GM18499 (cell line): ENCODE results near the gene AFAP1L1.

Source experiments
- ATAC-seq: cut with Tn5 transposase; IDR thresholded peaks from one replicate; pipeline ENCODE4 v1.9.1; 2021; ENCODE audit warnings: moderate number of reproducible peaks; ENCODE audit not compliant: insufficient read depth, unreplicated experiment

Gene AFAP1L1

DNA sequence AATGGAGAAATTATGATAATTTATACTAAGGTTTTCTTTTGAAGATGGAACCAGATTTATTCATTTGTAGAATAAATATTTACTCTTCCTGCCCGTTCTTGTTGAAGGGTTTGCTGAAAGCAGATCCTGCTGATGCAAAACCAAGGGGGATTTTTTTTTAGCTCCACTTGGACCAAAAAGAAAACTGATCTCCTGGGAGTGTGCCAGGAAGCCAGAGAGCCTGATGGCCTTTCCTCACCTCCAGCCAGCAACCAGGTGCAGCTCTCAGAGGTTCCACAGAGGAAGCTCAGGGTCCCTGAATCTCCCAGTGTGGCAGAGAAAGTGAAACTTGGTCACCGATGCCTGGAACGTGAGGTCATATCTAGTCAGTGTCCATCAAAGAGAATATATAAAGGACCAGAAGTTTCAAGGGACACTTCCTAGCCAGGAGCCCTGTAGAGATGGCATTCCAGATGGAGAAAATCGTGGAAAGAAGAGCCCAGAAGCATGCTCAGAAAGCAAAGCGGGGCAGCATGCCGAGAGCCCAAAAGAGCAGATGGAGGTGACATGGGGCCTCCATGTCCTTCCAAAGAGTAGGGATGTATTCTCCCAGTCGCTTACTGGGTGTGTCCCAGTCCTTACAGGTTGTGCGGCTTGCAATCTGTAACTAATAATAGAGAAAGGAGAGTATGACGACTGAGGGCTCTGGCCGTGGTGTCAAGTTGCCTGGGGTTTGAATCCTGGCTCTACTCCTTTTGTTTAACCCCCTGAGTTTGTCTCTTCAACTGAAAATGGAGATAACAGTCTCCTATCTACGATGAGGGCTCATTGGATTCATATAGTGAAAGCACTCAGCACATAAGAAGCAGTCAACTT is 12.2 kb downstream of the AFAP1L1 start:
- no peak for ATAC-seq

DNA sequence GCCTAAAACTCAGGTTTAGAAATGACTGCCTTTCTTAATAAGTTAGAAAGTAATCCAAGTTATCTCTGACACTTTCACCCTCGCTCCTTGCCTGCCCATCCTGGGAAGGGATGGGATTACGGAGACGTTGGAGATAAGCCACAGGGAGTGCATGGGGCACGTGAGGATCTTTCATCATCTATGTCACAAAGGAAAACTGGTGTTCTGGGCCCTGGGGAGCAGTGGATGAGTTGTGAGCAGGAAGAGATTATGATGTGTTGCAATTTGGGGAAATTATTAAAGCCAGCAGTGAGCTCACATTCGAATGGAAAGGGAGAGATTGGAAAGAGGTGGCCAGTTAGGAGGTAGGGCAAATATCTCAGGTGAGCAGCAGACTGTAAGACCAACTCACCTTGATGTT is 12.8 kb downstream of the AFAP1L1 start:
- no peak for ATAC-seq

- no peak for ATAC-seq
Measured at GRCh38 chr5:149285153-149285552, 13.5 kb downstream of the AFAP1L1 start.

GRCh38 chr5:149288436-149288835 is 16.8 kb downstream of the AFAP1L1 start:
- no peak for ATAC-seq

DNA sequence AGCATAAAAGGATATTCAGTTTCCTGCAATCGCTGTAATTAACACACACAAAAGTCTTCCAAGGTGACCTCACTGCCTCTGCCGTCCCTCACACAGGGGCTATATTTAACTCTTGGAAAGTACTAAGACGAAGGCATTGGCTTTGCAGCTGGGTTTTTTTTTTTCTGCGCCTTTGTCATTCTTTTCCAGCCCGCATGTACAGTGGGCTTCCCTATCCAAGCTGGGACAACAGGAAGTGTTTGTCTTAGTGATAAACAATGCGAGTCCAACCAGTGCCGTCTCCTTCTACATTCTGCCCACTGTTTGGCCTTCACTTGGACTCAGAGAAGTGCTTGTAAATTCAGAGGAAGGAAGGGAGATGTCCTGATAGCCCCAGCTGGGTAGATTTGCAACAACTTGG is 17.6 kb downstream of the AFAP1L1 start:
- ATAC-seq, result no peak

DNA sequence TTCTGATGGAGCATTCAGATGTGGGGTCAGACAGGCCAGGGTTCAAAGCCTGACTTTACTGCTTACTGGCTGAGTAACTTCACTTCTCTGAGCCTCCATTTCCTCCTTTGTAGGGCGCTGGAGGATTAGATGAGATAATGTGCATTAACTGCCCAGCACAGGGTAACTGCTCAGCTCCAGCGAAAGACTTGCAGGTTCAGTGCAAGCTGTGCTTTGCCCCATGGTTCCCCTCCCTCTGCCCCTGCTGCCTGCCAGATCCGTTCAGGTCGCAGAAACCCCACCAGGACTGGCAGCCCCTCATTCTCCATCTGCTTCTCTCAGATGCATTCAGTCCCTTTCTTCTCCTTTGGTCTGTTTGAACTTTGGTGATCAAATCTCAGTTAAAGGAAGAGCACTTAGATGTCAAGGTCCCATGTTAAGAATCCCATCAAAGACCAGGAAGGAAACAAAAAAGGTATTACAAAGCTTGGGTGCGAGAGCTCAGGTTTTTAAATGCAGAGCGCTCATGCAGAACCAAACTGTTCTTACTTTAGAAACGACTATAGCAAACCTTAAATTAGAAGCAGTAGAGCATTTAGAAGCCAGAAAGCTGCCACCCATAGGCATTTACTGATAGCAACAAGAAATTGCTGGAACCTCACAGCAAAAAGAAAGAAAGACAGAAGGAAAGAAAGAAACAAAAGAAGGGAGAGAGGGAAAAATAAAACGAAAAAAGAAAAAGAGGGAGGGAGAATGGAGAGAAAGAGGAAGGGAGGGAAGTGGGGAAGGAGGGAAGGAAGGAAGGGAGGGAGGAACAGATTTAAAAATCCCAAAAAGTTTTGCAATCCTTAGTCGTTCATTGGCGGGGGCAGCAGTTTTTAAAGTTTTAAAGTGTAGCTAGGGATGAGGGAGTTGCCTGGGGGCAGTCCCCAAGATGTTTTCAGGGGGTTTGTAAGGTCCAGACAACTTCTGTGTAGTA is 23.5 kb downstream of the AFAP1L1 start:
- no peak for ATAC-seq

DNA sequence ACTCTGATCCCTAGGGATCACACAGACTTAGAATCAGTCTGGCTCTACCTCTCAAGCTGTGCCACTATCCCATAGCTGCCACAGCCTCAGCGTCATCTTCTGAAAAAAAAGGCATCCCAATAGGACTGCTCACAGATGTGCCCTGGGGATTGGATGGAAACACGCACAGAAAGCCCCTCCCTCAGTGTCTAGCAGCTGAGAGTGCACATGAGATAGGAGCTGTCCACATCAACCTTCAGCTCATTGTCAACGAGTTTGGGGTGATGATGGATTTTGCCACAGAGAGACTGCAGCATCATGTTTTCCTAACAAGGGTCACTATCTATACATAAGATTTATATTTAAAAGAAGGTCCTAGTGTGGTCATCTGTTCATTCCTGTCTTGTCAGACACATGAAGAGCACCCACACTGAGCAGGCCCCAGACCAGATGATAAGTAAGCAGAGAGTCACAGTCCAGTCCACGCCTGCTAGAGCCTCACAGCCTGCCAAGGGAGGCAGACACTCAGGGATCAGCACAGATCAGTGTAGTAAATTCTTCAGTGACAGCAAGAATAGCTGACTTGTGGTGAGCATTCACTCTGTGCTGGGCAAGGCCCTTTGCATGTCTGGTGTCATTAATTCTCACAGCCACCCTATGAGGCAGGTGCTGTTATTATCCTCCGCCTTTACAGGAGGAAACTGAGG is 25.8 kb downstream of the AFAP1L1 start:
- ATAC-seq, result no peak

DNA sequence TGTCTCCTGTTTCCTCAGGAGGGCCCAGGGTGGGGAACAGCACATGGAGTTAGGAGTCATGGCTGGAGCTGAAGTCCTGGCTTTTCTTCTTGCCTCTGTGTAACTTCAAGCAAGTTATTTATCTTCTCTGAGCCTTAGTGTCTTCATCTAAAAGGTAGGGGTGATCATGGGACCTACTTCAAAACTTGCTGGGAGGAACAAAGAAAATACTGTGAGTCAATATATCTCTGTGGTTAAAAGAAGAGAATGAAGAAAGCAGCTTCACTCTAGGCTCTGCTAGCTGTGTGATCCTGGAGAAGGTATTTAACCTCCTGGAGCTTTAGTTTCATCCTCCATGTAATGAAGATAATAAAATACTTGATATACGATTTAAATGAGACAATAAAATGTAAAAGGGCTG is 26.5 kb downstream of the AFAP1L1 start:
- ATAC-seq, result no peak

DNA sequence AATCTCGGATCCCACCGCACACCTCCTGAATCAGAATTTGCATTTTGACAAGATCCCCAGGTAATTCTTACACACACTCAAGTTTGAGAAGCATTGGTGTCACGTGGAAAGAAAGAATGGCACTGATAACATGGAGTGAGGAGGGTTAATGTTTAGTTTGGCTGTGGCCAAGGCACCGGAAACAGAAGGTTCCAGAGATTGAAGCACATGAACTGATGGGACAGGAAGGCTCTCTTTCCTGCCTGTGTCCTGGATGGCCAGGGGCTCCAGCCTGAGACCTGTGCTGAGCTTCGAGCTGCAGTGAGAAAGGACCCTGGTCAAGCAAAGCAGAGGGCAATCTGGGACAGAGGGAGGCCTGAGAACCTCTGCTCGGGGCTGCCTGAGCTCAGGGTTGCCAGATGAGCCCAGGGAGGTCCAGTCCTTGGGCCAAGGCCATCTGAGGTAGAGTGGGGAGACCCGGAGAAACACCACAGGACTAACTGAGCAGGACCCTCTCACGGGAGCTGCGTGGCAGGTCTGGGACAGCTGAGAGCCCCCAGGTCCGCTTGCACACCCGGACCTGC is 27.3 kb downstream of the AFAP1L1 start:
- no peak for ATAC-seq

DNA sequence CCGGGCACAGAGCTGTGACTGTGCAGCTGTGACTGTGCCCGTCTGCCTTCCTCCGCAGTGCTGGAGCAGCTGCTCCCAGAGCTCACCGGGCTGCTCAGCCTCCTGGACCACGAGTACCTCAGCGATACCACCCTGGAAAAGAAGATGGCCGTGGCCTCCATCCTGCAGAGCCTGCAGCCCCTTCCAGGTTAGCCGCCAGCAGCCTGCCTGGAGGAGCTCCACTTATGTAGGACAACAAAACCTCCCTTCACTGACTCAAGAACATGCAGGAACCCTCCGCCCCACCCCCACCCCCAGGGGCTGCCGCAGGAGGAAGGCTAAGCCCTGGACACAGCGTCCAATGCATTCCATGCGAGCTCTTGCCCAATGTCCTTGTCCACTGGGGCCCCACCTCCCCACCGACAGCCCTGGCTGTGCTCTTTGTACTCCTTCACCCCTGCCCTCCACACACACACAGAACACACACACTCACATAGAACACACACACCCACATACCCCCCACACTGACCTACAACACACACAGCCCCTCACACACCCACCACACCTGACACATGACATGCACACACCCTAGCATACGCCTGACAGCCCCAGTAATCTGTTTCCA is 27.9 kb downstream of the AFAP1L1 start:
- ATAC-seq, result no peak

GRCh38 chr5:149300441-149300840 is 28.8 kb downstream of the AFAP1L1 start:
- ATAC-seq, result no peak

GRCh38 chr5:149301049-149301743 is 29.5 kb downstream of the AFAP1L1 start:
- ATAC-seq, result no peak

DNA sequence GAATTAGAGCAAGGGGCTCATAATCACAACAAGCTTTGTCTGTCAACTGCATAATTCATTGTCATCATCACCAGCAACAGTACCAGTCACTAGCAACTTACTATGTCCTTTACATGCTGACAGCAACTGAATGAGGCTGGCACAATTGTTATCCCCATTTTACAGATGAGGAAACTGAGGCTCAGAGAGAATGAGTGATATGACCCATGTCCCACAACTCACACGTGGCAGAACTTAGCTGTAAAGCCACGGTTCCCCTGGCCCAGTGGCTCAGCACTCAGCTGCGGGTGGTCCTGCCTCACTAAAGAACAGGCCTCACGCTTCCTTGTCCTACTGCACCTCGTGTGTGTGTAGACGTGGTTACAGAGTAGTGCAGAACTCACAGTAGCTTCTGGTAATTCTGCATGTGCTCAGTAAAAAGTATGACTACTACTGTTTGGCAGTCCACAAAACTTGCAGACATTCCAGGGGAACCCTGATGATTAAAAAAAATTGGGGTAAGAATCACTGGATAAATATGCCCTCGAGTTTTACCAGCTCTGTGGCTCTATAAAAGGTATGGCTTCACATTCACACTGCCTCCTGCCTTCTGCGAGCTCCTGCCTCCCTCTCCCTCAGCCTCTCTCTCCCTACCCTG is 30.2 kb downstream of the AFAP1L1 start:
- no peak for ATAC-seq

GRCh38 chr5:149302641-149303040 is 31.0 kb downstream of the AFAP1L1 start:
- ATAC-seq, result no peak

GRCh38 chr5:149303210-149303609 is 31.6 kb downstream of the AFAP1L1 start:
- ATAC-seq, result no peak

GRCh38 chr5:149304195-149305078 is 32.8 kb downstream of the AFAP1L1 start:
- ATAC-seq, result no peak

- no peak for ATAC-seq
Measured at GRCh38 chr5:149309354-149309753, 37.7 kb downstream of the AFAP1L1 start.

GRCh38 chr5:149310488-149310887 is 38.8 kb downstream of the AFAP1L1 start:
- ATAC-seq, result no peak
